GM18861 (cell line): ENCODE results near the gene SETDB1.
"Not testable (repeated sequence)": the region's sequence is repeated elsewhere in the genome, so short reads cannot be mapped to it uniquely, and the experiment has no call there.

Source experiments
- ATAC-seq: cut with Tn5 transposase; IDR thresholded peaks from one replicate; pipeline ENCODE4 v1.9.1; 2021; ENCODE audit not compliant: unreplicated experiment

Gene SETDB1

GRCh38 chr1:150926097-150926741 lies at the start of gene SETDB1:
TSS of gene SETDB1 (plus strand) at chr1:150926363. CDS start at chr1:150927715, 1,352 bp downstream.
- peak; percentile 86 for ATAC-seq

- not testable (repeated sequence) for ATAC-seq
Measured at GRCh38 chr1:150878931-150879330, 47.2 kb upstream of the SETDB1 start.

GRCh38 chr1:150881331-150882070 lies 44.7 kb upstream of the SETDB1 start:
- ATAC-seq = no peak

GRCh38 chr1:150883121-150883520 lies 43.0 kb upstream of the SETDB1 start:
- ATAC-seq = not testable (repeated sequence)

- ATAC-seq = no peak
Measured at GRCh38 chr1:150887018-150887417, 39.1 kb upstream of the SETDB1 start, which contains the start of gene CTXND2. TSS of gene CTXND2 (plus strand) at chr1:150887136. CDS start at chr1:150912315, 25,179 bp downstream.

- no peak for ATAC-seq
Measured at GRCh38 chr1:150888727-150889126, 37.4 kb upstream of the SETDB1 start.

GRCh38 chr1:150890033-150890416 lies 36.1 kb upstream of the SETDB1 start:
- peak; percentile 68 for ATAC-seq

GRCh38 chr1:150893336-150893913 lies 32.7 kb upstream of the SETDB1 start:
- ATAC-seq = no peak

- no peak for ATAC-seq
Measured at GRCh38 chr1:150895618-150896017, 30.5 kb upstream of the SETDB1 start.

- not testable (repeated sequence) for ATAC-seq
Measured at GRCh38 chr1:150899795-150900194, 26.4 kb upstream of the SETDB1 start.

- ATAC-seq = no peak
Measured at GRCh38 chr1:150902346-150902745, 23.8 kb upstream of the SETDB1 start.

- ATAC-seq = no peak
Measured at GRCh38 chr1:150902751-150903150, 23.4 kb upstream of the SETDB1 start.

GRCh38 chr1:150905301-150905700 lies 20.9 kb upstream of the SETDB1 start:
- no peak for ATAC-seq

GRCh38 chr1:150906329-150906728 lies 19.8 kb upstream of the SETDB1 start:
- no peak for ATAC-seq

- ATAC-seq = no peak
Measured at GRCh38 chr1:150906813-150907212, 19.4 kb upstream of the SETDB1 start.

- no peak for ATAC-seq
Measured at GRCh38 chr1:150909585-150910180, 16.5 kb upstream of the SETDB1 start.

GRCh38 chr1:150912623-150913022 lies 13.5 kb upstream of the SETDB1 start:
- no peak for ATAC-seq

GRCh38 chr1:150917387-150917786 lies 8.8 kb upstream of the SETDB1 start:
- ATAC-seq = no peak

- ATAC-seq = peak; percentile 54
Measured at GRCh38 chr1:150922519-150922975, 3.6 kb upstream of the SETDB1 start.

GRCh38 chr1:150925080-150925479 lies 1.1 kb upstream of the SETDB1 start:
- ATAC-seq = no peak

- ATAC-seq = no peak
Measured at GRCh38 chr1:150927624-150928023, 1.5 kb downstream of the SETDB1 start.
